Measurements from ENCODE around the gene ITIH2.
"Not testable (repeated sequence)": the region's sequence is repeated elsewhere in the genome, so short reads cannot be mapped to it uniquely, and the experiment has no call there.

The ITIH2 gene

DNA sequence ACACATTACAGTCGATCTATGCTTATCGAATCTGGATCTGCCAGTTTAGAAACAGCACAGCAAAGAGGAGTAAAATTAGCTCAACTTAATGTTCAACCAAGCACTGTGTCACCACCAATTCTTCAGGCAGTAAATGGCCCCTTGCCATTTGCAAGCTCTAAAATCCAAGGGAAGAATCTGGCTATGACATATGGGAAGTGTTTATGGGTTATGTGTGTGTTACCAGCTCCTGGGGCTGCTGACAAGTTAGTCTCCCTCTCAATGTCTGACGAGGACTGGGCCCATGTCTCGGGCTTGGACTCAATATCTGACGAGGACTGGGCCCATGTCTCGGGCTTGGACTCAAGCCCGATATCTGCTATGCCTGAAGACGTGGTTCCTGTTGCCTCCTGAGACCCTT, 5.7 kb upstream of the ITIH2 start:
- no peak for DNase-seq (ENCODE audit: low read depth, low spot score)

DNA sequence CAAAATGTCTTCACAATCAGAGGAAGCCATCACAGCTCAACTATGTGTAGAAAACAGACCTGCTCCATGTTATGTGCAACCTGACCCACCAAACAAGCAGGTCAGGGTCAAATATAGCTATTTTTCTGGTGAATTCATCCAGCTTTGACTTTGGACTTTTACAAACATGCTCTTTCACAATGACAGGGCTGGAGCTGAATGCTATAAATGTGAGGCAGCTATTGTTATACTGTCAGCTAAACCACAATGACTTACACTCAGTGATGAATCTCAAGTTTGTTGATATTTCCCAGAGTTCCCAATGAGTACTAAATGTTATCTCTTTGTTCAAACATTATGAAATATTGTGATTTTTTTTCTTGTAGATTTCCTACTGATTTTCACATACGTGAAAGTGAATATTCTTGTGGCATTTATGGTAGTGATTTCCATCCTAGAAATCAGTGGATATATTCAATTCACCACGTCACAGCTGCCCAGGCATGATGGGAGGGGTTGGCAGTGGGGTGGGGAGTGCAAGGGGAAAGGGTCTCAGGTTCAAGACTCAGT, 2.5 kb upstream of the ITIH2 start:
- no peak for DNase-seq (ENCODE audit: low read depth, low spot score)

DNA sequence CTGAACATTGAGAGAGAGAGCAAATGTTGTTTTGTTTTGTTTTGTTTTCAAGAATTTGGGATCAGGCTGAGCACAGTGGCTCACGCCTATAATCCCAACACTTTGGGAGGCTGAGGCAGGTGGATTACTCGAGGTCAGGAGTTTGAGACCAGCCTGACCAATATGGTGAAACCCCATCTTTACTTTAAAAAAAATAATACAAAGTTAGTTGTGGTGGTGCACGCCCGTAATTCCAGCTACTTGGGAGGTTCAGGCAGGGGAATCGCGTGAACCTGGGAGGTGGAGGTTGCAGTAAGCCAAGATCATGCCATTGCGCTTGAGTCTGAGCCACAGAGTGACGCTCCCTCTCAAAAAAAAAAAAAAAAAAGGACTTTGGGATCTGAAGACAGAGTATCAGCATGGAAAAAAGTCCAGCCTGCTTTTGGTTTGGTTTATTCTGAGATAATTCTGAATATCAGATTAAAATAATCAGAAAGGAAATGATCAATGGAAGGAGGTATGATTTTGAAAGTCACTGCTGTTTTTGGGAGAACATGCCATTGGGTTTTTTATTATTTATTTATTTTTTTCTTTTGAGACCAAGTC, 1.9 kb upstream of the ITIH2 start:
- no peak for DNase-seq (ENCODE audit: low read depth, low spot score)

DNA sequence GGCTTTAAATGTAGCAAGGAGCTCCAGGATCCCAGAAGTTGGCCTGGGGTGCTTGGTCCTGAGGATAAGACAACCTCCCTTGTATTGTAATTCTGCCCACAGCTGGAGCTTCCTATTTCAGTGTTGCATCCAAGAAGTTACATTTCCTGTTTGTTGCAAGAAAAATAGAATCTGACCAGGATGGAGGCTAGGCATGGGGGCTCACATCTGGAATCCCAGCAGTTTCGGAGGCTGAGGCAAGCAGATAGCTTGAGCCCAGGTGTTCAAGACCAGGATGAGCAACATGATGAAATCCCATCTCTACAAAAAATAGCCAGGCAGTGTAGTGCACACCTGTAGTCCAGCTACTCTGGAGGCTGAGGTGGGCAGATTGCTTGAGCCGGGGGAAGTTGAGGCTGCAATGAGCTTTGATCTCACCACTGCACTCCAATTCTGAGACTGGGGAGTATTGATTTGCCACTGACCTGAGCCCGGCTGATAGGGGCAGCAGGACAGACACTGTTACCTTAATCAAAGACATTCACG, 766 bp upstream of the ITIH2 start:
- DNase-seq (ENCODE audit: low read depth, low spot score), result no peak

DNA sequence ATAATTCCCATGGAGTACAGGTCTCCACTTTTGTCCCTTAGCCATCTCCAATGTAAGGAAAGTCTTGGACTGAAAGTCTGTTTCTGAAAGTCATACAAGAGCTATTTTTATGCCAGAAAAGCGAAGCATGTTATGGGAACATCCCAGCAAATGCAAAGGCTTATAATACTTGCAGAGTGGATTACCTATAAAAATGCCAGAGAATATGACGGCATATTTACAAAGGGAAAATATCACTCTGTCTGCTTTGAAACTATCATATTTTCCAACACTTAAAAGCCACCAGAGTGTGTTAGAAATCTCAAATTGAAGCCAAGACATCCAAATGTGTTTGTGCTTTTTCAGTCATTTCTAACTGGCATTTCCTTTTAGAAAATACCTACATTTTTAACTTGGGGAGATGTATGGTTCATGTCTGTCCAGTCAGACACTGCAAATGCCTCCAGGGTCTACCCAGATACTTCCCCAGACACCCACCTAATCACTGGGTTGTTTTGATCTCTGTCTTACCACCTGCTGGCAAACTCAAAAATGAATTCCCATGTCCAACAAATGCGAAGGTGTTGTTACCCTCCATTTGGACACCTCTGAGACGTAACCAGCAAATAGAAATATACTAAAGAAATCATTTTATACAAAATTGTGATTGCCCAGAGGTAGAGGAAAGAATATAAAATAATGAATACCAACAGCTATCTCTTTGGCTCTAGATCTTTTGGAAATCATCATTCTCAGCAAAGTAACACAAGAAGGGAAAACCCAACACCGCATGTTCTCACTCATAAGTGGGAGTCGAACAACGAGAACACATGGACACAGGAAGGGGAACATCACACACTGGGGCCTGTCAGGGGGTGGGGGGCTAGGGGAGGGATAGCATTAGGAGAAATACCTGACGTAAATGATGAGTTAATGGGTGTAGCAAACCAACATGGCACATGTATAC, 1.2 kb downstream of the ITIH2 start:
- DNase-seq (ENCODE audit: low read depth, low spot score), result no peak

DNA sequence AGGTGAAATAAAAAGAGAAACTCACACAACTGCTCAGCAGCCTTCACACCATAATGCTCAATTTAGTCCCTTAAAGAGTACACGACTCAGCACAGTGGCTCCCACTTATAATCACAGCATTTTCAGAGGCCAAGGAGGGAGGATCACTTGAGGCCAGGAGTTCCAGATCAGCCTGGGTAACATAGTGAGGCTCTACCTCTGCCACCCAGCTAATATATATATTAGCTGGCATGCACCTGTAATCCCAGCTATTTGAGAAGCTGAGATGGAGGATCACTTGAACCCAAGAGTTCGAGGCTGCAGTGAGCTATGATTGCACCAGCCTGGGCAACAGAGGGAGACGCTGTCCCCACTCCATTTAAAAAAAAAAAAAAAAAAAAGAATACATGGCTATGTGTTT, 2.2 kb downstream of the ITIH2 start:
- DNase-seq (ENCODE audit: low read depth, low spot score), result no peak

DNA sequence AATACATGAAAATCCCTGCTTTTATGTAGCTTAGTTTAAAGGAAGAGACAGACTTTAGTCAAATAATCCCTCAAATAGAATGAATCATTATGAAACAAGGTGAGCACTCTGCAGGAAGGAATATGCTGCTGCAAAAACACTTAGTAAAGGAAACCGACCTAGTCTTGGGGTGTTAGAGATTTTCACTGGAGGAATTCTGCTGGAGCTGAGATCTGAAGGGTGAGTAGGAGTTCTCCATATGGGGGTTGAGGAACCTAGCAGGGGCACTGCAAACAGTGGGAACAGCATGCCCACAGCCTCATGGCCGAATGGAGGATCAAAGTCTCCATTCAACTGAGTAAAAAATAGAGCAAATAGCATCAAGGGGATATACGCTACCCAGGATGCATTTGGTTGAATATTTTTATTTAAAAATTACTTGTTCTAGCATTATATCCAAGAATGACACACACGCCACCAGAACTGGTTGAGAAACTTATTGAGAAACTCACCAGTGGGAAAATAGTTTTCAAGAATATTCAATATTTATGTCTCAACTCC, 3.5 kb downstream of the ITIH2 start:
- no peak for DNase-seq (ENCODE audit: low read depth, low spot score)

DNA sequence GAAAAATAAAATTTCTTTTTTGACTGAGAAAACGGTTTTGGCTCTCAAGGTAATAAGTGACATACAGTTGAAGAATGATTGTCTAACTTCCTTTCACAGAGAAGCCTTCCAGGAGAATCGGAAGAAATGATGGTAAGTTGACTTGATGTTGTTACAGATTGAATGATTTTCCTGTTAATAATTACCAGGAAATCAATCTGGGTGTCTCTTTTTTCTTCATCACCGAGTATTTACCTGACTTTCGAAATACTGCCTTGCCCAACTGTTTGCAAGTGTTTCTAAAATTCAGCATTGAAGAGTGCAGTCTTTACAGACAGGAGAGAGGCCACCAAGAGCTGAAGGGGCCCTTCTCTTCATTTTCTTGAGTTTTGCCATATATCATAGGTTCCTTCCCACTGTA, 4.0 kb downstream of the ITIH2 start:
- DNase-seq (ENCODE audit: low read depth, low spot score), result no peak

DNA sequence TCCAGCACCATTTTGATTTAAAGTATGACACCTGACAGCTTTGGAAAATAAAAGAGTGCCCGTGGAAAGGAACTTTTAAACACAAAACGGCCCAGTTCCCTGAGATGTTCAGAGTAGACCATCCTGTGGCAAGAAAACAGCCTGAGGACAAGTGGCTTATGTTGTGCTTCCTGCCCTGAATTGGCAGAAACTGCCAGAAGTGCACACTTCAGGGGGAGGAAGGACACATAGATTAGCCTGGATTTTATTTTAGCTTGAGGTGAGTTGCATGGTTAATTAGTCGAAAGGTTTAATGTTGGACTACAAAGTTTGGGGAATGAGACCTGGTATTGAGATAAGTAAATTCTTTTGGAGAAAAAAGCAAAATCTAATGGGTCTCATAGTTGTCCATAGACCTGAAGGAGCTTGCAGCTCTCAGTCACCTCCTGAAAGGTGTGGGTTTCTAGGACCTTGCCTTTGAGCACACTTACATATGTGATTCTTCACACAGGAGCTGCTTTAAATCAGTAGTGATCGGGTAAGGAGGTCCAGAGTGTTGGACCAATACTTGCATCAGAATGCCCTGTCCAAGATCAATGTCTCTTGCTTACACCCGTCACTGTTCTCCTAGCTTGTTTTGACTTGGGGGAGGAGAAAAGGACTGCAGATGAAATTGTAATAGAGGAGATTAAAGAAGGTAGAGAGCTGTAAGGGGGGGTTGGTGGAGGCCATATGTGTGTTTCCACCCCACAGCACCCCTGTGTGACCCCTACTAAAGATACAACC, 4.9 kb downstream of the ITIH2 start:
- no peak for DNase-seq (ENCODE audit: low read depth, low spot score)

DNA sequence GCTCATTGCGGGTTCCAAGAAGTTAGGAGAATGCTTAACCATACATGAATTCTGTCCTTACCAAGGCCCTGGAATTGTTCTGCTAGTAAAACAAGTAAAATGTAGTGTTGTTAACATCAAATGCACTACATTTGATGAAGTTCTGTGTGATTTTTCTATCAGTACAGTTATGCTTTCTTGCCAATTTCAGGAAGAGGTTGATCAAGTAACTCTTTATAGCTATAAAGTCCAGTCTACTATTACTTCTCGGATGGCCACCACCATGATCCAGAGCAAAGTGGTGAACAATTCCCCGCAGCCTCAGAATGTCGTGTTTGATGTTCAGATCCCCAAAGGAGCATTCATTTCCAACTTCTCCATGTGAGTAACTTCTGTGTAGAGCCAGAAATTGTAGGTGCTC, 5.7 kb downstream of the ITIH2 start:
- no peak for DNase-seq (ENCODE audit: low read depth, low spot score)

DNA sequence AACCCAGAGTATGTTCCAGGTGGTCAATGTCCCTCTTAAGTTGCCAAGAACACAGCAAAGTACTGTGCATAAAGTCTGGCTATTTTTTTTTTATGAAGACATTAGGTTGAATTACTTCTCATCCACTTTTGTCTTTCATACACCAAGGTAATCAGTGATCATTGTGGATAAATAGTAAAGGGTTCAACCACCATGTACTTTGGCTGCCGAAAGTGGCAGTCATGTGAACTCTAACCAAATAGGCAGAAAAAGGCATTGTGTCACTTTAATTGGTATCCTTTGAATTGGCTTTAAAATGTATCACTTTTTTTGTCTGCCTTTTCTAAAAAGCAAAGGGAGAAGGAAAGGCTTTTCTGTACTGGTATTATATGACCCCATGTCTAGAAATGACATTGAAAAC, 7.3 kb downstream of the ITIH2 start:
- DNase-seq (ENCODE audit: low read depth, low spot score), result no peak

DNA sequence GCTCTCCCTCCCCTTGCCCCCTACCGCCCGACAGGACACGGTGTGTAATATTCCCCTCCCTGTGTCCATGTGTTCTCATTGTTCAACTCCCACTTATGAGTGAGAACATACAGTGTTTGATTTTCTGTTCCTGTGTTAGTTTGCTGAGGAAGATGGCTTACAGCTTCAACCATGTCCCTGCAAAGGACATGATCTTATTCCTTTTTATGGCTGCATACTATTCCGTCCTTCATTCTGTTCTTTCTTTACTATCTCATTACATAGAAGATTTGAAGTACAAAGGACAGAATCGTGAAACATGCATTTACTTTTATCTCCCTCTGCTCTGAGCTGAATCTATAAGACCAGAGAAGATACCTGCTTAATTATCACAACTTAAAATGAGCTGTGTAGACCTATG, 8.0 kb downstream of the ITIH2 start:
- DNase-seq (ENCODE audit: low read depth, low spot score), result not testable (repeated sequence)

DNA sequence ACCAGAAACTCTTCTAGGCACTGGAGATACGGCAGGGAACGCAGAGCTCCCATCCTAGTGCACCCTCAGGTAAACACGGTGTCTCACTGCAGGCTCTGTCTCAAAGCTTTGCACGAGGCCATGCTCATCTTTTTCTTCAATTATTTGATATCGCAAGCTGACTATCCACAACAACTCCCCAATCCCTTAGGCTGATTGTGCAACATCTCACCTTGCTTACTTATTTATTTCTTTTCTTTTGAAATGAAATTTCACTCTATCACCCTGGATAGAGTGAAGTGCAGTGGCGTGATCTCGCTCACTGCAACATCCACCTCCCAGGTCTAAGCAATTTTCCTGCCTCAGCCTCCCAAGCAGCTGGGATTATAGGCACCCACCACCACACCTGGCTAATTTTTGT, 12.4 kb downstream of the ITIH2 start:
- DNase-seq (ENCODE audit: low read depth, low spot score), result no peak

DNA sequence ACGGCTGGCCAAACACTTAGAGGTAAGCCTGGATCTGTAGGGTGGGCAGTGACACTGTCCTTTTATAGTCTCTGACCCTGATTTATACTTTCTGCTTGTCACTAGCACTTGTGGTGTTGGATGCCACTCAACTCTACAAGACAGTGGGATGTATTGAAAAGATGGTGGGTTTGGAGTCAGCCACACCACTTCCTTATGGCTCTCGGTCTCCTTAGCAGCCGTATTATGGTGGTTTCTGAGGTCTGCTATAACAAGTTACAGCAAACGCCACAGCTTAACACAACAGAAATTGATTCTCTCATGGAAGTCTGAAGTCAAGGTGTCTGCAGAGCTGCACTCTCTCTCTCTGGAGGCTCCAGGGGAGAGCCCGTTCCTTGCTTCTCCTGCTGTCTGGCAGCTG, 14.7 kb downstream of the ITIH2 start:
- DNase-seq (ENCODE audit: low read depth, low spot score), result no peak

DNA sequence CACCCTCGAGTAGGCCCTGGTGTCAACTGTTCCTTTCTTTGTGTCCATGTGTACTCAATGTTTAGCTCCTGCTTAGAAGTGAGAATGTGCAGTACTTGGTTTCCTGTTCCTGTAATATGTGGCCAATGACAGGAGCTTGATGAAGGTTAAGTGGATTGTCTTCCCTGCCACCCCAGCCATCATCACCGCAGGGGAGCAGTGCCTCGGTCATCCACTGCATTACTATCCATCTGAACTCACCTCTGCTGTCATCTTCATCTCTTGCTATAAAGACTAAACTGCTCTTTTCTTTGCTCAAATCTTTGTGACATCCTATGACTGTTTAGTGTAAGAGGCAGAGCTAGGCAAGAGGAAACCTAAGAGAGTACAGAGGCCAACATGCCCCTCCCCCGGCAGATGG, 15.6 kb downstream of the ITIH2 start:
- DNase-seq (ENCODE audit: low read depth, low spot score), result no peak

DNA sequence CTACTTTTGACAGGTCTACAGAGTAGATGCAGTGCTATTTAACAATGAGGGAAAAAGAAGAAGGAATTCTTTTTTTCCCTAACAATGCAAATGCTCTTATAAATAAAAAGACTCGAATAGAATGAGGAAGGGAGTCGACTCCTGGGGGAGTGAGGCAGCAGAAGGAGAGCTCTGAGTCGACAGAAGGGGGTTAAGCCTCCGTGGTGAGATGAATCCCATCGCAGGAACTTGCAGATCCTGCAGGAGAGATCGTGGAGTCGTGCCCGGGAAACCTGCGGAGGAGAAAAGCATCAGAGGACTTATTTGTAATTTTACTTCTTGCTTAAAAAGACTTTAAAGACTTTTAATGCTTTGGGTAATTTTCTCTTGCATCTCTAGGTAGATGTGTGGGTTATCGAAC, 17.4 kb downstream of the ITIH2 start:
- no peak for DNase-seq (ENCODE audit: low read depth, low spot score)

DNA sequence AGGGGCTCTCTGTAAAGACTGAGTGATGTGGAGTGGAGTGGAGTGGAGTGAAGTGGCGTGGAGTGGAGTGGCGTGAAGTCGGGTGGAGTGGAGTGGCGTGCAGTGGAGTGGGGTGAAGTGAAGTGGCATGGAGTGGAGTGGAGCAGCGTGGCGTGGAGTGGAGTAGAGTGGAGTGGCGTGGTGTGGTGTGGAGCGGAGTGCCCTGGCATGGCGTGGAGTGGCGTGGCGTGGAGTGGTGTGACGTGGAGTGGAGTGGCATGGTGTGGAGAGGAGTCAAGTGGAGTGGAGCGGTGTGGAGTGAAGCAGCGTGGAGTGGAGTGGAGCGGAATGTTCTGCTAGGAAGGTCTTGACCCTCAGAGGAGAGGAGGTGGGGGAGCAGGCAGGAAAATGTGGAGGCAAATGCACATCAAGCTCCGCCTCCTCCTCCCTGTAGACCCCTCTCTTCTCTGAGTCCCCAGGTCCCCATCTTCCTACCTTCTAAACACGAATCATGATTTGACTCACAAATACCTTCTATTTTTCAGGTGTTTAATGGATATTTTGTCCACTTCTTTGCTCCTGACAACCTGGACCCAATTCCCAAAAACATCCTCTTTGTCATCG, 19.9 kb downstream of the ITIH2 start:
- DNase-seq (ENCODE audit: low read depth, low spot score), result no peak

DNA sequence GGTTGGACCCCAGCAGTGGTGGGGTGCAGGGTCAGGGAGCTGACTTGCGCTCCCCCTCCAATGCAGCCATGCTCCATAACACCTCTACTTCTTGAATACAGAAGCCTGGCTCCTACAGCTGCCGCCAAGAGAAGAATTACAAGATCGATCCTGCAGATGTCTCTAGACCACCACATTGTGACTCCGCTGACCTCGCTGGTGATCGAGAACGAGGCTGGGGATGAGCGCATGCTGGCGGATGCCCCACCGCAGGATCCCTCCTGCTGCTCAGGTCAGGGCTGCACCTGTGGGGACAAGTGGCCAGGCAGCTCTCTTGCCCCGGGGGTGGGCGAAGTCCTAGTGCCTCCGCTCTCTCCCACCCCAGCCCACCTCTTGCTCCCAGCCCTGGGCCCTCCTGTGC, 31.7 kb downstream of the ITIH2 start:
- no peak for DNase-seq (ENCODE audit: low read depth, low spot score)

DNA sequence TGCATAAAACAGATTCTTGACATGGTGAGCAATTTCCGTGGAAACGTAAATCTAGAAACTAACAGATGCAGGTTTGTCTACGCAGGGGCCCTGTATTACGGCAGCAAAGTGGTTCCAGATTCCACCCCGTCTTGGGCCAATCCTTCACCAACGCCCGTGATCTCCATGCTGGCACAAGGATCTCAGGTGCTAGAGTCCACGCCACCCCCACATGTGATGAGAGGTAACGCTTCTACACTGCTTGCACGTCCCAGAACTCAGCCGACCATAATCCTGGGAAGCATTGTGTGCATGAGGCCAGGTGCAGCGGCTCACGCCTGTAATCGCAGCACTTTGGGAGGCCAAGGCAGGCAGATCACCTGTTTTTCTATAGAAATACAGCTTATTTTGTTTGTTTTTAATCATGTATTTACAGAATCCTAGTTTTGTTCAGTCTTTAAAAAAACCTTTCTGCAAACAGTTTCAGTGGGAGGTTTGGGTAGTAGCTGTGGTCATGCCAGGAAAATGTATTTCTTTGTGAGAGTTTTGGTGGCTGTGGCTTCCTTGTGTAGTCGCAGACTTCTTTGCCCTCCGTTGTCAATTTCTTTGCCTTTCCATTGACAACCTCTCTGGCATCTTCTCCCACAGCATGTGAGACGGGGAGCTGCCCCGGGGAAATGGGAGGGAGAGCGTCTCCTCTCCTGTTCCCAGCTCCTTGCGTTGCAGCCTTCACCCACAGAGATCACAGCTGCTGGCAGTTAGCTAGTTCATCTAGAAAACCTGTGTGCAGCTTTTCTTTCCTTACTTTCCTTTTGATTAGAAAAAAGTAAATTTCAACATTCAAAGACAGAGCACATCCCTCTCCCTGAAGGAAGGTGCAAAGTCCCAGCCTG, 35.7 kb downstream of the ITIH2 start:
- no peak for DNase-seq (ENCODE audit: low read depth, low spot score)

DNA sequence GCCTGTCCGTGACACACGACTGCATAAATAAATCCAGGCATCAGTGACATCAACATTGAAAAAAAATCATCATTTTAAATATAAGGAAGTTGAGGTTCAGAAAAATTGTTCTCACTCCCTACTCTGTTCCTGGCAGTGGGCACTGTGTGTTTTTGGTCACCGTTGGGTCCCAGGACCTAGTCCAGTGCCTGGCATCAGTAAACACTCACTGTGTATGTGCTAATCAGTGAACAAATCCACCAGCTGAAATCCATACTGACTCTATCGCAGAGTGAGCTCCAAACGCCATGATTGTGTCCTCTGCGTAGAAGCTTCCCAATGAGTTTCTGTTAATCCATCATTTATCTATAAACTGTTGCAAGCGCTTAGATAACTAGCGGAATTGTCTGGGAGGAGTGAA, 41.2 kb downstream of the ITIH2 start:
- no peak for DNase-seq (ENCODE audit: low read depth, low spot score)
